Calu3 (cell line): Measurements from ENCODE around the gene AK8. TPM values are rescaled to one million over a fixed set of nuclear protein-coding genes. Genes with fewer than 3 reads are reported as not detected.

Experiments used
- Bru-seq: library from RNA; stranded (reverse); fragments of 400-500 nt; gene quantifications from one replicate; lab custom pipeline; 2021; lab: Mats Ljungman, UMichigan
- BruChase-seq, 2 experiments: library from RNA; stranded (reverse); fragments of 400-500 nt; gene quantifications; one replicate each; lab custom pipeline; 2021; lab: Mats Ljungman, UMichigan
- BruUV-seq: library from RNA; stranded (reverse); fragments of 400-500 nt; replicated peaks from 2 replicates; lab custom pipeline; 2021; lab: Mats Ljungman, UMichigan
- CTCF ChIA-PET: fragments of 300-600 bp; sonication (Branson Sonifier 250); formaldehyde crosslinking; loops from one replicate; lab custom pipeline; 2022; ENCODE audit warnings: antibody characterized with exemption; lab: Charles Lee
- DNase-seq: peaks from one replicate; pipeline ENCODE4 v3.0.0; 2022
- H3K27ac Mint-ChIP-seq: one replicate; pipeline ENCODE4 v1.8.0; 2022; ENCODE audit warnings: mixed read lengths; ENCODE audit not compliant: unreplicated experiment
- H3K27me3 Mint-ChIP-seq: one replicate; pipeline ENCODE4 v1.8.0; 2022; ENCODE audit warnings: mixed read lengths; ENCODE audit not compliant: unreplicated experiment
- H3K36me3 Mint-ChIP-seq: one replicate; pipeline ENCODE4 v1.8.0; 2022; ENCODE audit warnings: mild to moderate bottlenecking, moderate library complexity, mixed read lengths; ENCODE audit not compliant: insufficient read depth, unreplicated experiment
- H3K4me1 Mint-ChIP-seq: one replicate; pipeline ENCODE4 v1.8.0; 2022; ENCODE audit warnings: mild to moderate bottlenecking, low read depth, mixed read lengths; ENCODE audit not compliant: unreplicated experiment
- H3K4me3 Mint-ChIP-seq: one replicate; pipeline ENCODE4 v1.8.0; 2022; ENCODE audit warnings: mild to moderate bottlenecking, low read depth, moderate library complexity, mixed read lengths; ENCODE audit not compliant: unreplicated experiment
- H3K9me3 Mint-ChIP-seq: one replicate; pipeline ENCODE4 v1.8.0; 2022; ENCODE audit warnings: low read depth, mixed read lengths; ENCODE audit not compliant: unreplicated experiment
- intact Hi-C: fragments of 100-400 bp; cut with micrococcal nuclease; formaldehyde crosslinking; loops from one replicate; pipeline ENCODE4 v1.10.0; 2022; ENCODE audit not compliant: unreplicated experiment
- long read RNA-seq: library from polyadenylated mRNA; stranded (forward); transcript quantifications from one replicate; pipeline ENCODE4 v2.0.0, GENCODE V29; 2022
- total RNA-seq: library from RNA; stranded (reverse); gene quantifications from 2 replicates; pipeline ENCODE4 v1.2.3, GENCODE V29; 2022
- TF ChIP-seq, protein P1 (sequence below): fragments of 200-600 bp; IDR thresholded peaks from one replicate; pipeline ENCODE4 v1.8.0; 2022; ENCODE audit warnings: antibody characterized with exemption; ENCODE audit not compliant: unreplicated experiment

AK8 gene
- total RNA-seq (1.4 TPM in 2 replicates), Bru-seq, nascent RNA (percentile 30 among the genes with signal in this experiment), BruChase-seq, experiment 1, labeled RNA remaining after a 6-hour chase (percentile 26 among the genes with signal in this experiment), BruChase-seq, experiment 2, labeled RNA remaining after a 2-hour chase (percentile 26 among the genes with signal in this experiment)
- long read RNA-seq, partial matches to known transcripts = 0 of 2 reads
- long read RNA-seq, other reads (novel, unspliced or antisense) = 2 of 2 reads

- Mint-ChIP-seq H3K9me3 (no peaks in the 10 kb centered on the region), H3K36me3 (peaks cover 24% of the 10 kb centered on the region), H3K4me1 (no peaks in the 10 kb centered on the region), H3K4me3 (peak within 1 kb of the TSS; percentile 66), H3K27ac (no peak within 1 kb of the TSS), H3K27me3 (no peaks in the 10 kb centered on the region)
- DNase-seq = peak; percentile 75
- intact Hi-C loops = no loop called here
- BruUV-seq = TSS peak; percentile 70
- CTCF ChIA-PET = no interaction called here
- TF ChIP-seq, protein P1, sequence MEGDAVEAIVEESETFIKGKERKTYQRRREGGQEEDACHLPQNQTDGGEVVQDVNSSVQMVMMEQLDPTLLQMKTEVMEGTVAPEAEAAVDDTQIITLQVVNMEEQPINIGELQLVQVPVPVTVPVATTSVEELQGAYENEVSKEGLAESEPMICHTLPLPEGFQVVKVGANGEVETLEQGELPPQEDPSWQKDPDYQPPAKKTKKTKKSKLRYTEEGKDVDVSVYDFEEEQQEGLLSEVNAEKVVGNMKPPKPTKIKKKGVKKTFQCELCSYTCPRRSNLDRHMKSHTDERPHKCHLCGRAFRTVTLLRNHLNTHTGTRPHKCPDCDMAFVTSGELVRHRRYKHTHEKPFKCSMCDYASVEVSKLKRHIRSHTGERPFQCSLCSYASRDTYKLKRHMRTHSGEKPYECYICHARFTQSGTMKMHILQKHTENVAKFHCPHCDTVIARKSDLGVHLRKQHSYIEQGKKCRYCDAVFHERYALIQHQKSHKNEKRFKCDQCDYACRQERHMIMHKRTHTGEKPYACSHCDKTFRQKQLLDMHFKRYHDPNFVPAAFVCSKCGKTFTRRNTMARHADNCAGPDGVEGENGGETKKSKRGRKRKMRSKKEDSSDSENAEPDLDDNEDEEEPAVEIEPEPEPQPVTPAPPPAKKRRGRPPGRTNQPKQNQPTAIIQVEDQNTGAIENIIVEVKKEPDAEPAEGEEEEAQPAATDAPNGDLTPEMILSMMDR = no peak
Observed at GRCh38 chr9:132877824-132878694, at the start of gene AK8. TSS of gene AK8 (minus strand) at chr9:132878284. CDS start at chr9:132878255, 29 bp downstream.

- Mint-ChIP-seq H3K4me1 (no peaks in the 10 kb centered on the region), H3K9me3 (no peaks in the 10 kb centered on the region), H3K4me3 (no peak overlapping the region), H3K36me3 (peaks cover 14% of the 10 kb centered on the region), H3K27ac (no peak overlapping the region), H3K27me3 (no peaks in the 10 kb centered on the region)
- DNase-seq = no peak
- intact Hi-C loops = no loop called here
- CTCF ChIA-PET = interaction anchor here (0.7 kb wide), 1 partner anchor 100 kb away, joined by 4 read pairs; no protein-coding TSS in a partner anchor
- BruUV-seq = no TSS peak
- TF ChIP-seq, protein P1 = no peak
Observed at GRCh38 chr9:132927704-132928103, 49.6 kb upstream of the AK8 start.

DNA sequence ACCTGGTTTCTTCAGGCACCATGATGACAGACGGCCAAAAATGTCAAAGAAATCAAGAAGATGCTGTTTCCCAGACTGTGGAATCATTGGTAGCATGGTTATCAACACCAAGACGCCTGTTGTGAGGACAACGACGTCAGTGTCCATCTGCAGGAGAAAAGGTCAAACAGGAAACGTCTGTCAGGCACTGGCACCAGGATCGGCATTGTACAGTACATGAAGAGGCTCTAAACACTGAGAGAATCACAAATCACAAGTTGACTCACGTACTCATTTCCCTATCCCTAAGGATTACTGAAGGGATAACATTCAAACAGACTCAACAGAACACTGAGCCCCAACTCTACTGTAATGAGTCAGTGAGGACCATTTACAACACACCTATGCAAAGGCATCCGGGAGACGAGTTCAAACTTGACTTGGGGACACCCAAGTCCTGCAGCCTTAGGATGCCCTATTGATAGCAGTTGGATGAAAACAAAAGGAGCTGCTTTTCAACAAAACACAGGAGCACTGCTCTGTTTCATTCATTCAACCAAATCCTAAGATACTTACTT lies 45.3 kb upstream of the AK8 start:
- Mint-ChIP-seq H3K36me3 (peaks cover 20% of the 10 kb centered on the region), H3K27ac (no peak overlapping the region), H3K4me1 (no peaks in the 10 kb centered on the region), H3K27me3 (no peaks in the 10 kb centered on the region), H3K4me3 (no peak overlapping the region), H3K9me3 (no peaks in the 10 kb centered on the region)
- CTCF ChIA-PET = no interaction called here
- intact Hi-C loops = no loop called here
- DNase-seq = no peak
- TF ChIP-seq, protein P1 = no peak
- BruUV-seq = no TSS peak

GRCh38 chr9:132919614-132920268 lies 41.7 kb upstream of the AK8 start:
- H3K4me3 Mint-ChIP-seq = no peak overlapping the region
- no peaks in the 10 kb centered on the region for H3K4me1 Mint-ChIP-seq
- H3K27me3 Mint-ChIP-seq = no peaks in the 10 kb centered on the region
- no peak overlapping the region for H3K27ac Mint-ChIP-seq
- H3K36me3 Mint-ChIP-seq = peaks cover 12% of the 10 kb centered on the region
- CTCF ChIA-PET = no interaction called here
- BruUV-seq = no TSS peak
- intact Hi-C loops = no loop called here
- TF ChIP-seq, protein P1 = no peak
- no peaks in the 10 kb centered on the region for H3K9me3 Mint-ChIP-seq
- no peak for DNase-seq
